ENCODE results near the gene ZAR1L.

The ZAR1L gene

GRCh38 chr13:32281096-32281495 lies 34.1 kb downstream of the ZAR1L start:
- Mint-ChIP-seq H3K4me3 (no peak overlapping the region), H3K4me1 (peaks cover 5% of the 10 kb centered on the region), H3K36me3 (no peaks in the 10 kb centered on the region), H3K9me3 (no peaks in the 10 kb centered on the region), H3K27ac (no peak overlapping the region)
- ATAC-seq: no peak
- DNase-seq (ENCODE audit: low spot score in 2 of 2): no peak

GRCh38 chr13:32278426-32278825 lies 36.7 kb downstream of the ZAR1L start:
- H3K27ac Mint-ChIP-seq: no peak overlapping the region
- no peaks in the 10 kb centered on the region for H3K9me3 Mint-ChIP-seq
- H3K4me3 Mint-ChIP-seq: no peak overlapping the region
- no peaks in the 10 kb centered on the region for H3K36me3 Mint-ChIP-seq
- DNase-seq (ENCODE audit: low spot score in 2 of 2) (no peak), ATAC-seq (peak; percentile 85)
- peaks cover 5% of the 10 kb centered on the region for H3K4me1 Mint-ChIP-seq

GRCh38 chr13:32277839-32278238 lies 37.3 kb downstream of the ZAR1L start:
- Mint-ChIP-seq H3K36me3 (no peaks in the 10 kb centered on the region), H3K4me3 (no peak overlapping the region), H3K9me3 (no peaks in the 10 kb centered on the region)

GRCh38 chr13:32272021-32272683 lies 43.0 kb downstream of the ZAR1L start:
- no peak for DNase-seq (ENCODE audit: low spot score in 2 of 2)
- Mint-ChIP-seq H3K27ac (peak overlapping the region; percentile 20), H3K36me3 (no peaks in the 10 kb centered on the region), H3K4me1 (peaks cover 11% of the 10 kb centered on the region), H3K9me3 (peaks cover 2% of the 10 kb centered on the region), H3K4me3 (no peak overlapping the region)
- ATAC-seq: peak; percentile 84

More at GRCh38 chr13:32277839-32278238, 37.3 kb downstream of the ZAR1L start:
- DNase-seq (ENCODE audit: low spot score in 2 of 2) (no peak), ATAC-seq (no peak)
- Mint-ChIP-seq H3K27ac (no peak overlapping the region), H3K4me1 (peaks cover 5% of the 10 kb centered on the region)

GRCh38 chr13:32267836-32268439 lies 47.2 kb downstream of the ZAR1L start:
- Mint-ChIP-seq H3K4me3 (no peak overlapping the region), H3K27ac (no peak overlapping the region), H3K9me3 (peaks cover 2% of the 10 kb centered on the region), H3K4me1 (peaks cover 11% of the 10 kb centered on the region), H3K36me3 (no peaks in the 10 kb centered on the region)
- DNase-seq (ENCODE audit: low spot score in 2 of 2): peak in 1 of 2 donors; percentile 52
- peak; percentile 78 for ATAC-seq

GRCh38 chr13:32266130-32266529 lies 49.0 kb downstream of the ZAR1L start:
- H3K4me1 Mint-ChIP-seq: no peaks in the 10 kb centered on the region
- no peaks in the 10 kb centered on the region for H3K9me3 Mint-ChIP-seq
- ATAC-seq (no peak), DNase-seq (ENCODE audit: low spot score in 2 of 2) (no peak)
- H3K4me3 Mint-ChIP-seq: no peak overlapping the region
- no peak overlapping the region for H3K27ac Mint-ChIP-seq
- H3K36me3 Mint-ChIP-seq: no peaks in the 10 kb centered on the region

GRCh38 chr13:32265726-32266125 lies 49.4 kb downstream of the ZAR1L start:
- Mint-ChIP-seq H3K36me3 (no peaks in the 10 kb centered on the region), H3K4me3 (no peak overlapping the region), H3K9me3 (no peaks in the 10 kb centered on the region), H3K4me1 (no peaks in the 10 kb centered on the region), H3K27ac (no peak overlapping the region)
- DNase-seq (ENCODE audit: low spot score in 2 of 2) (no peak), ATAC-seq (no peak)

GRCh38 chr13:32264407-32264806 lies 50.8 kb downstream of the ZAR1L start:
- H3K27ac Mint-ChIP-seq: no peak overlapping the region

GRCh38 chr13:32262619-32263018 lies 52.5 kb downstream of the ZAR1L start:
- DNase-seq (ENCODE audit: low spot score in 2 of 2) (no peak), ATAC-seq (no peak)

More at GRCh38 chr13:32264407-32264806, 50.8 kb downstream of the ZAR1L start:
- ATAC-seq (no peak), DNase-seq (ENCODE audit: low spot score in 2 of 2) (no peak)
- no peaks in the 10 kb centered on the region for H3K36me3 Mint-ChIP-seq
- H3K9me3 Mint-ChIP-seq: no peaks in the 10 kb centered on the region
- H3K4me3 Mint-ChIP-seq: no peak overlapping the region
- H3K4me1 Mint-ChIP-seq: no peaks in the 10 kb centered on the region

GRCh38 chr13:32262165-32262564 lies 53.0 kb downstream of the ZAR1L start:
- Mint-ChIP-seq H3K9me3 (no peaks in the 10 kb centered on the region), H3K36me3 (no peaks in the 10 kb centered on the region), H3K4me3 (no peak overlapping the region), H3K4me1 (no peaks in the 10 kb centered on the region), H3K27ac (no peak overlapping the region)
- DNase-seq (ENCODE audit: low spot score in 2 of 2) (no peak), ATAC-seq (no peak)

More at GRCh38 chr13:32262619-32263018, 52.5 kb downstream of the ZAR1L start:
- Mint-ChIP-seq H3K9me3 (no peaks in the 10 kb centered on the region), H3K27ac (no peak overlapping the region), H3K4me1 (no peaks in the 10 kb centered on the region), H3K36me3 (no peaks in the 10 kb centered on the region), H3K4me3 (no peak overlapping the region)

- H3K9me3 Mint-ChIP-seq: no peaks in the 10 kb centered on the region
- no peaks in the 10 kb centered on the region for H3K4me1 Mint-ChIP-seq
- no peak for DNase-seq (ENCODE audit: low spot score in 2 of 2)
- H3K36me3 Mint-ChIP-seq: no peaks in the 10 kb centered on the region
- H3K4me3 Mint-ChIP-seq: no peak overlapping the region
- ATAC-seq: no peak
- no peak overlapping the region for H3K27ac Mint-ChIP-seq
Observed at GRCh38 chr13:32261567-32261966, 53.6 kb downstream of the ZAR1L start.

- ATAC-seq (no peak), DNase-seq (ENCODE audit: low spot score in 2 of 2) (no peak)
- Mint-ChIP-seq H3K4me3 (no peak overlapping the region), H3K9me3 (no peaks in the 10 kb centered on the region), H3K4me1 (no peaks in the 10 kb centered on the region), H3K36me3 (peaks cover under 1% of the 10 kb centered on the region), H3K27ac (no peak overlapping the region)
Observed at GRCh38 chr13:32259116-32259515, 56.0 kb downstream of the ZAR1L start.

GRCh38 chr13:32257649-32258048 lies 57.5 kb downstream of the ZAR1L start:
- no peak overlapping the region for H3K27ac Mint-ChIP-seq
- ATAC-seq (no peak), DNase-seq (ENCODE audit: low spot score in 2 of 2) (no peak)
- H3K4me1 Mint-ChIP-seq: no peaks in the 10 kb centered on the region
- peaks cover 5% of the 10 kb centered on the region for H3K36me3 Mint-ChIP-seq
- H3K9me3 Mint-ChIP-seq: no peaks in the 10 kb centered on the region
- no peak overlapping the region for H3K4me3 Mint-ChIP-seq

- H3K36me3 Mint-ChIP-seq: peaks cover 5% of the 10 kb centered on the region
- no peak overlapping the region for H3K4me3 Mint-ChIP-seq
- DNase-seq (ENCODE audit: low spot score in 2 of 2): no peak
- ATAC-seq: no peak
- H3K27ac Mint-ChIP-seq: no peak overlapping the region
- H3K4me1 Mint-ChIP-seq: no peaks in the 10 kb centered on the region
- H3K9me3 Mint-ChIP-seq: no peaks in the 10 kb centered on the region
Observed at GRCh38 chr13:32256243-32256642, 58.9 kb downstream of the ZAR1L start.

GRCh38 chr13:32255724-32256109 lies 59.4 kb downstream of the ZAR1L start:
- ATAC-seq: no peak
- Mint-ChIP-seq H3K4me3 (no peak overlapping the region), H3K36me3 (peaks cover 5% of the 10 kb centered on the region), H3K27ac (no peak overlapping the region), H3K9me3 (no peaks in the 10 kb centered on the region), H3K4me1 (no peaks in the 10 kb centered on the region)
- no peak for DNase-seq (ENCODE audit: low spot score in 2 of 2)

GRCh38 chr13:32254916-32255723 lies 60.0 kb downstream of the ZAR1L start:
- ATAC-seq: no peak
- Mint-ChIP-seq H3K9me3 (no peaks in the 10 kb centered on the region), H3K36me3 (peaks cover 5% of the 10 kb centered on the region), H3K27ac (no peak overlapping the region), H3K4me1 (no peaks in the 10 kb centered on the region), H3K4me3 (no peak overlapping the region)
- no peak for DNase-seq (ENCODE audit: low spot score in 2 of 2)
